Breast epithelium (tissue), 3 donors: ENCODE data around the gene SLC31A1.

Experiments
- CTCF ChIP-seq, 3 donors: fragments of 450-650 bp; IDR thresholded peaks; one replicate each; pipeline ENCODE4 v1.5.1; 2016 to 2017; ENCODE audit warnings: antibody characterized with exemption in 3 of 3, mild to moderate bottlenecking in 3 of 3, moderate library complexity in 3 of 3
- POLR2A ChIP-seq: fragments of 450-650 bp; IDR thresholded peaks from one replicate; pipeline ENCODE4 v1.6.1; 2016; ENCODE audit warnings: antibody characterized with exemption, mild to moderate bottlenecking, moderate library complexity
- POLR2AphosphoS5 ChIP-seq, 3 donors: sonication (generic); formaldehyde crosslinking; IDR thresholded peaks; one replicate each; pipeline ENCODE4 v1.6.1; 2017; ENCODE audit warnings: antibody characterized with exemption in 3 of 3

DNA sequence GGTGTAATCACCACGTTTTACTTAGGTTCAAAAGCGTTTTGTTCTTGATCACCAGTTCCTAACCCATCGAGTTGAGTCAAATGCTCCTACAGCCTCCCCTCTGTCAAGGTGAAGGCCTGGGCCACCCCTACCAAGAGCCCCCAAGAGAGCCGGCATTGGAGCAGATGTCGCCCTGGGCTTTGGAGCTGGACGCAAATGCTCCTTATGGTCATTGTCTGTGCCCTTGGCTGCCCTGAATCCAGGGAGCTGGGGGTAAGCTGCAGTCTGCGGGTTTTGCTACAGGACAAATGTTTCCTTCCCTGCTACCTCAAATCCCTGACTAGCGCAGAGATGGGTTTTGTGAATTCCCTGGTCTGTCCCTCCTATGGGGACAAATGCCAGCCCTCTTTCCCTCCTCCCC, 77.0 kb downstream of the SLC31A1 start:
- TF ChIP-seq CTCF (IDR thresholded peaks at IDR 0.05), result no peak
- TF ChIP-seq POLR2A, result no peak
- no peak for TF ChIP-seq POLR2AphosphoS5 (IDR thresholded peaks at IDR 0.05)
